Right atrium auricular region (tissue), 2 donors: Measurements from ENCODE around the gene NT5C3B. TPM values are rescaled to one million over a fixed set of nuclear protein-coding genes. Genes with fewer than 3 reads are reported as not detected.
"Not testable (repeated sequence)": the region's sequence is repeated elsewhere in the genome, so short reads cannot be mapped to it uniquely, and the experiment has no call there.

ENCODE experiments used
- DNase-seq: peaks from one replicate; pipeline ENCODE4 v3.0.0-alpha.2; 2019; ENCODE audit warnings: low spot score
- H3K27ac ChIP-seq, 2 donors: fragments of 200-600 bp; sonication (generic); 1 replicate in 1 of 2; 2 replicates in 1 of 2; pipeline ENCODE4 v1.5.1; 2016 to 2019
- H3K27me3 ChIP-seq, 2 donors: fragments of 200-600 bp; sonication (generic); one replicate each; pipeline versions ENCODE4 v1.5.1 to v1.6.0; 2017 to 2019
- H3K36me3 ChIP-seq: fragments of 200-600 bp; sonication (generic); one replicate; pipeline ENCODE4 v1.5.1; 2016
- H3K4me1 ChIP-seq, 2 donors: fragments of 200-600 bp; sonication (generic); one replicate each; pipeline versions ENCODE4 v1.5.1 to v1.6.0; 2017 to 2019
- H3K4me3 ChIP-seq, 2 donors: fragments of 200-600 bp; sonication (generic); 1 replicate in 1 of 2; 2 replicates in 1 of 2; pipeline ENCODE4 v1.5.1; 2017 to 2019; ENCODE audit warnings: mild to moderate bottlenecking in 1 of 2, moderate library complexity in 1 of 2
- H3K9me3 ChIP-seq, 2 donors: fragments of 200-600 bp; sonication (generic); one replicate each; pipeline ENCODE4 v1.5.1; 2019
- CTCF ChIP-seq, 2 donors: fragments of 200-600 bp; sonication (generic); IDR thresholded peaks; one replicate each; pipeline ENCODE4 v1.5.1; 2019; ENCODE audit warnings: antibody characterized with exemption in 2 of 2
- total RNA-seq, 2 donors: library from RNA; depleted of rRNA; stranded (reverse); fragments of >200 nt; gene quantifications; one replicate each; pipeline ENCODE4 v1.1.0, GENCODE V29; 2016

The NT5C3B gene
- total RNA-seq, 2 donors from 2014 or later: 27.1 to 43.3 TPM

DNA sequence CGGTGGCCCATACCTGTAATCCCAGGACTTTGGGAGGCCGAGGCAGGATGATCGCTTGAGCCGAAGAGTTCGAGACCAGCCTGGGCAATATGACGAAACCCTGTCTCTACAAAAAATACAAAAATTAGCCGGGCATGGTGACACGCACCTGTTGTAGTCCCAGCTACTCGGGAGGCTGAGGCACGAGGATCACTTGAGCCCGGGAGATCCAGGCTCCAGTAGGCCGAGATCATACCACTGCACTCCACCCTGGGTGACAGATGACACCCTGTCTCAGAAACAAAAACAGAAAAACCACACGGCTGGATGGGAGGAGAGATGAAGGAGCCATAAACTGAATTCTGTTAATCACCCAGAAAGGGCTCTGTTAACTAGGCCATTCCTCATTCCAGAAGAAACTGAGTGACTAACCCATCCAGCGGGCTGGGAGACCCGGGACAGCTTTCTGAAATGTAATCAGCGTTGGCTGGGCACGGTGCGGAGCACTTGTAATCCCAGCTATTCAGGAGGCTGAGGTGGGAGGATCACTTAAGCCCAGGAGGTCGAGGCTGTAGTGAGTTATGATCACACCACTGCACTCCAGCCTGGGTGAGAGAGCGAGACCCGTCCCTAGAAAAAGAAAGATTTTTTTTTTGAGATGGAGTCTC, 641 bp upstream of the NT5C3B start:
- TF ChIP-seq CTCF (IDR thresholded peaks at IDR 0.05): no peak
- no peak for DNase-seq
- Histone ChIP-seq H3K27me3 (no peaks in the 10 kb centered on the region), H3K4me1 (peaks cover 0 to 18% of the 10 kb centered on the region in 2 donors), H3K4me3 (peak overlapping the region; percentile 91 to 97), H3K27ac (peak overlapping the region; percentile 80 to 83), H3K9me3 (no peaks in the 10 kb centered on the region), H3K36me3 (peaks cover 7% of the 10 kb centered on the region)

GRCh38 chr17:41835214-41835799, 725 bp downstream of the NT5C3B start:
- H3K9me3 ChIP-seq: no peaks in the 10 kb centered on the region
- H3K27ac ChIP-seq: peak overlapping the region; percentile 80 to 83
- no peak for DNase-seq
- peaks cover 20% of the 10 kb centered on the region for H3K36me3 ChIP-seq
- no peaks in the 10 kb centered on the region for H3K27me3 ChIP-seq
- TF ChIP-seq CTCF (IDR thresholded peaks at IDR 0.05): no peak
- H3K4me3 ChIP-seq: peak overlapping the region; percentile 91 to 97
- peaks cover 0 to 18% of the 10 kb centered on the region in 2 donors for H3K4me1 ChIP-seq

DNA sequence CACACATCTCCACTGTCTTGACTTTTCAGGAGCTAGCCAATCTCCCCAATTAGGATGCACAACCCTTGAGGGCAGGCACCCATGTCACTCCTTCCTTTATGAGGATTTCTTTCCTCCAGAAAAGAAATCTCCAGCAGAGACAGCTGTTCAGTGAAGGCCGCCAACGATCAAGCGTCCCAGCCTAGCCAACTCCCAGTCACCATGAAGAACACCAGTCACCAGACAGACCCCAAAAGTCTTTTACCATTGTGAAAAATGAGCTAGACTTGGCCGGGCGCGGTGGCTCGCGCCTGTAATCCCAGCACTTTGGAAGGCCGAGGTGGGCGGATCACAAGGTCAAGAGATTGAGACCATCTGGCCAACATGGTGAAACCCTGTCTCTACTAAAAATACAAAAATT, 6.1 kb downstream of the NT5C3B start:
- H3K4me3 ChIP-seq, H3K27me3 ChIP-seq, H3K9me3 ChIP-seq, DNase-seq, H3K4me1 ChIP-seq, H3K27ac ChIP-seq: not testable (repeated sequence)
- H3K36me3 ChIP-seq: peaks cover 63% of the 10 kb centered on the region

DNA sequence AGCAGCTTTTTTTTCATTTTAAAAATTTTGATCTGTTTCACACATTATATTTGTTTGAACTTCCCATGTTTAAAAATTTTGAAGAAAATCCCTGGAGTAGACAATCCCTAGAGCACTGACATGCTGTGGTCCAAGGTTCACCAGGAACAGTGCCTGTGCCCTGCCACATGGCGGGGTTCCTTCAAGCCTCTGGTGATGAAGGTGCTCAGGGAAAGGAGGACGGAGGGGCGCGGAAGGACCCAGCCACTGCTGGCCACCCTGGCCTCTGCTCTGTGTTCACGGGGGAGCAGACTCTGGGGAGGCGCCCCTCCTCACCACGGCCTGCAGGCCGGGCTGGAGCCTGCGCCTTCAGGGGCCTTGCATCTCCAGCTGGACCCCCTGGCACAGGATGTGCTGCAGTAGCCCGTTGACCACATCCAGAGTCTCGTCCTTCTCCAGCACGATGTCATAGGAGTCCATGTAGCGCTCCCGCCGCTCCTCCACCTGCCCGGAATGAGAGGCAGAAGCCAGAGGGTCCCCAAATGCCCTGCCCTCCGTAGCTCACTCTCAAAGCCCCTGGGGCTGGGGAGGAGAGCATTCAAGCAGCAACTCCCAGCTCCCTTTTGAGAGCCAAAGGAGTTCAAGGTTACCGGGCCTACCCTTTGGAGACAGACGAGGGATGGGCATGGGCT, 10.7 kb downstream of the NT5C3B start:
- no peaks in the 10 kb centered on the region for H3K4me1 ChIP-seq
- H3K36me3 ChIP-seq: peaks cover 45% of the 10 kb centered on the region
- TF ChIP-seq CTCF (IDR thresholded peaks at IDR 0.05): no peak
- no peak for DNase-seq
- H3K27ac ChIP-seq: no peak overlapping the region
- H3K27me3 ChIP-seq: no peaks in the 10 kb centered on the region
- H3K9me3 ChIP-seq: no peaks in the 10 kb centered on the region
- no peak overlapping the region for H3K4me3 ChIP-seq

GRCh38 chr17:41824086-41824485, 11.9 kb downstream of the NT5C3B start:
- H3K4me3 ChIP-seq: no peak overlapping the region
- H3K36me3 ChIP-seq: peaks cover 33% of the 10 kb centered on the region
- no peak for TF ChIP-seq CTCF (IDR thresholded peaks at IDR 0.05)
- DNase-seq: no peak
- H3K27me3 ChIP-seq: no peaks in the 10 kb centered on the region
- H3K9me3 ChIP-seq: no peaks in the 10 kb centered on the region
- no peaks in the 10 kb centered on the region for H3K4me1 ChIP-seq
- H3K27ac ChIP-seq: no peak overlapping the region

DNA sequence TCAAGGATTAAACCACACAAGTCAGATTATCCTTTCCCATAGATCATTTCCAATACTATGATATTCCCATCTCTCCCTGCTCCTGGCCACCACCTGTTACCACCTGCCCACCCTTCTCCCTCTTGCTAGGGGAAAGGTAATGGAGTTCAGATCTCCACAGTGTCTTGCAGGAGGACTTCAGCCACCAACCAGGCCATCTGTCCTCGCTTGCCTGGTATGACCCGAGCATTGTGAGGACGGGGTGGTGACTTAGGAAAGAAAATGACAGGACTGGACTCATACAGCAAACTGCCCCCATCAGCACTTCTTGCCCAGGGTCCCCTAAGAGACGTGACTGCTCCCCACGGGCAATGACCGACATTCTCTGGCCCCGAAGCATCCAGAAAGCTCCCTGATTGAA, 12.5 kb downstream of the NT5C3B start:
- H3K4me3 ChIP-seq: no peak overlapping the region
- H3K27ac ChIP-seq: no peak overlapping the region
- H3K36me3 ChIP-seq: peaks cover 31% of the 10 kb centered on the region
- H3K27me3 ChIP-seq: no peaks in the 10 kb centered on the region
- DNase-seq: no peak
- no peaks in the 10 kb centered on the region for H3K9me3 ChIP-seq
- H3K4me1 ChIP-seq: no peaks in the 10 kb centered on the region
- no peak for TF ChIP-seq CTCF (IDR thresholded peaks at IDR 0.05)
